ENCODE data around the gene TSPYL2. TPM values are rescaled to one million over a fixed set of nuclear protein-coding genes. Genes with fewer than 3 reads are reported as not detected.

The TSPYL2 gene
- polyA plus RNA-seq, 1 donor = 14.4 TPM

DNA sequence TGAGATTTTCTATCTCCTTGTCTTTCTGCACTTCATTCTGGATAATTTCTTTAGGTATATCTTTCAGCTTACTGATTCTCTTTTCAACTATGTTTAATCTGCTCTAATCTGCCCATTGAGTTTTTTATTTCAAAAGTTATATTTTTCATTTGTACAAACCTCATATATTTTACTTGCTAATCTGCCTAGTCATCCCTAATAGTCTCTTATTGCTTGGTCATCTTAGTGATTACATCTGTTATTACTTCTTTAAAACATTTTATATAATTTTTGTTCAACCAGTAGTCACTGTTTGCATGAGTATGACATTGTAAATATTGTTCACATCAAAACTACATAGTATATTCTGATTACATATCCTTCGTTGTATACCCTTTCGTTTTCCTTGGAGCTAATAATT, 44.2 kb downstream of the TSPYL2 start:
- DNase-seq = no peak

DNA sequence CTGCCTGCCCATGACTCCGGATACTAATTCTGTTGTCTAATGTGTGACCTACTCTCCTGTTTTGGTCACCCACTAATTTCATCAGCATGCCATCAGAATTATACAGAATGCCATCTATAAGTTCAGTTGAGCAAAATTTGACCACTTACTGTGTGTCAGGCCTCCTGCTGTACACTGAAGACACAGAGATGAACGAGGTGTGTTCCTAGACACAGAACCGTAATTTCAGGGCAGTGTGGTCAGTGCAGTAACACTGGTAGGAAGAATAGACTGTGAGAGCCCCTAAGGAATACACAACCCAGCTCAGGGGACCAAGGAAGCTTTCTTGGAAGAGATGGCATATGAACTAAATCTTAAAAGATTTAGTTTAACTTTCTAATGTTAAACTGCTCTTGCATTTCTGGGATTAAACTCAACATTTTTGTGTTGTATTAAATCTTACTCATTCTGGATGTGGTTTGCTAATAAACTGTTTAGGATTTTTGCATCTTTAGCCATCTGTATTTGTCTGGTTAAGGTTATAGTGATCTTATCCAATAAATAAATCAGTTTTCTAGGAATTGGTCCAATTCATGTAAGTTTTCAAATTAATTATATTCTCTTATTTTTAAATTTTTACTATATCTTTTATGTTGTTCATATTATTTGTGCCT, 46.1 kb downstream of the TSPYL2 start:
- DNase-seq = no peak

DNA sequence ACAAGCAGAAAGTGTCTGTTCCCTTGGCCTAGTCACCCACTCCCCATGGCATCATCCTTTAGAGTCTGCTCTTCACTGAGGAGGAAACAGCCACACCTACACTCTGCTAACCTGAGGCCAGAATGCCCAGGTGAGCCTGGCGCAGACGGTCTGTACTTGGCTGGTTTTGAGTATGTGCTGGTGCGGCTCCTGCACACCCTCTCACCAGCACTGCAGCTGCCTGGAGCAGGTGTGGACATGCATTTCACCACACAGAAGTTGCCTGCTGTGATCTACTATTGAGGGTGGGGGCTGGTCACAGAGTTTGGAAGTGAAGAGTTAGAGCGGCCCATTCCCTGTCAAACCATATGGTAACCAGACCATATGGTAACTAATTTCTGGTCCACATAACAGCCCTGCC, 51.2 kb downstream of the TSPYL2 start:
- no peak for DNase-seq

DNA sequence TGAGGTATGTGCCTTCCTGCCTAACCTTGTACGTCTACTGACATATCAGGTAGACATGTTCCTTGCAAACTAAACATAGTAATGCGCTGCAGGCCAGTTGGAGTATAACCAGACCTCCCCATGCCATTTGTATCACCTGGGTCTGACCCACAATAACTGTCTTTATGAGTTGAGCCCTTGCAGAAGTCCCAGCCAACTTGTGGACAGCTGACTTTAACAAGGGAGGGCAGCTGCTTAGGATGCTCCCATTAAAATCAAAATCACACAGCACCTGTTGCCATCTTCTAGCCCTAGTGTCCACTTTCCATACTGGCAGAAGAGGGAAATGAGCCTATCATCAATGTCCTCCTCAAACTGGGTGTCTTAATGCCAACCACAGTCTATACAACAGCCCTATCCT, 53.4 kb downstream of the TSPYL2 start:
- no peak for DNase-seq

Other genes starting within 250 kb of the TSPYL2 start
- not detected for gene XAGE3, start 214.3 kb upstream of the TSPYL2 start, polyA plus RNA-seq (ENCODE audit: insufficient read length)
- 17.9 TPM for gene FAM156B, start 185.0 kb upstream of the TSPYL2 start, polyA plus RNA-seq (ENCODE audit: insufficient read length)
- gene FAM156A, start 123.8 kb upstream of the TSPYL2 start, polyA plus RNA-seq (ENCODE audit: insufficient read length) = 28.9 TPM
- 8.8 TPM for gene GPR173, start 33.6 kb upstream of the TSPYL2 start, polyA plus RNA-seq (ENCODE audit: insufficient read length)
- gene KANTR, start 11.8 kb downstream of the TSPYL2 start, polyA plus RNA-seq (ENCODE audit: insufficient read length) = 11.6 TPM
- gene KDM5C, start 142.8 kb downstream of the TSPYL2 start, polyA plus RNA-seq (ENCODE audit: insufficient read length) = 36.9 TPM
- 19.8 TPM for gene IQSEC2, start 199.2 kb downstream of the TSPYL2 start, polyA plus RNA-seq (ENCODE audit: insufficient read length)